Body of pancreas (tissue), 4 donors: ENCODE results near the gene NOS3.

Experiments used
- POLR2A ChIP-seq, 3 donors: fragments of 450-650 bp; IDR thresholded peaks; one replicate each; pipeline ENCODE4 v1.6.1; 2016; ENCODE audit warnings: antibody characterized with exemption in 3 of 3, mild to moderate bottlenecking in 2 of 3
- TF ChIP-seq, protein P1 (sequence below), 7 experiments: fragments of 450-650 bp in 4 of 7; fragments of 200-600 bp in 3 of 7; sonication (generic) in 3 of 7; IDR thresholded peaks; one replicate each; pipeline ENCODE4 v1.5.1; 2016 to 2019; ENCODE audit warnings: antibody characterized with exemption in 7 of 7

DNA sequence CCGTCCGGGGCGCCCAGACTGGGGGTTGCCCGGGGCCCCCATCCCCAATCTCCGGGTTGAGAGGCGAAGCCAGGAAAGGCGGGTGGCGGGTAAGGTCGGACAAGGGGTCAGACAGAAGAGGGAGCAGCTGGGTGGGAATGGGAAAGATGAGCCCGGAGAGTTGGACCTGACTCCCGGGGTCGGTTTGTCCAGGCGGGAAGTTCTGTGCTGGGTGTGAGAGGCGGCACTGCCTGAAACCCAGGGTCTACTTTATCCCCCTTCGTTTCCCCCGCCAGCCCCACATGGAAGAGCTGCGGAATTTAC is 69.2 kb downstream of the NOS3 start:
- no peak for TF ChIP-seq POLR2A (IDR thresholded peaks at IDR 0.05)
- TF ChIP-seq, protein P1, sequence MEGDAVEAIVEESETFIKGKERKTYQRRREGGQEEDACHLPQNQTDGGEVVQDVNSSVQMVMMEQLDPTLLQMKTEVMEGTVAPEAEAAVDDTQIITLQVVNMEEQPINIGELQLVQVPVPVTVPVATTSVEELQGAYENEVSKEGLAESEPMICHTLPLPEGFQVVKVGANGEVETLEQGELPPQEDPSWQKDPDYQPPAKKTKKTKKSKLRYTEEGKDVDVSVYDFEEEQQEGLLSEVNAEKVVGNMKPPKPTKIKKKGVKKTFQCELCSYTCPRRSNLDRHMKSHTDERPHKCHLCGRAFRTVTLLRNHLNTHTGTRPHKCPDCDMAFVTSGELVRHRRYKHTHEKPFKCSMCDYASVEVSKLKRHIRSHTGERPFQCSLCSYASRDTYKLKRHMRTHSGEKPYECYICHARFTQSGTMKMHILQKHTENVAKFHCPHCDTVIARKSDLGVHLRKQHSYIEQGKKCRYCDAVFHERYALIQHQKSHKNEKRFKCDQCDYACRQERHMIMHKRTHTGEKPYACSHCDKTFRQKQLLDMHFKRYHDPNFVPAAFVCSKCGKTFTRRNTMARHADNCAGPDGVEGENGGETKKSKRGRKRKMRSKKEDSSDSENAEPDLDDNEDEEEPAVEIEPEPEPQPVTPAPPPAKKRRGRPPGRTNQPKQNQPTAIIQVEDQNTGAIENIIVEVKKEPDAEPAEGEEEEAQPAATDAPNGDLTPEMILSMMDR (IDR thresholded peaks at IDR 0.05) = no peak
